DND-41 (cell line): ENCODE measurements around the gene SLC25A53.

Experiments used
- CTCF ChIP-seq: IDR thresholded peaks from 2 replicates; pipeline ENCODE4 v1.5.1; 2012; ENCODE audit warnings: borderline replicate concordance, low read length, moderate library complexity, mild to moderate bottlenecking; ENCODE audit not compliant: poor library complexity, severe bottlenecking; ENCODE audit errors: extremely low read depth
- EZH2 ChIP-seq: IDR thresholded peaks from 3 replicates; pipeline ENCODE4 v1.6.1; 2012; ENCODE audit warnings: borderline replicate concordance, low read depth, mild to moderate bottlenecking, moderate library complexity, low read length, inconsistent platforms; ENCODE audit not compliant: severe bottlenecking

- TF ChIP-seq CTCF (no peak), EZH2 (no peak)
Observed at GRCh38 chrX:104205548-104205947, 48.7 kb upstream of the SLC25A53 start.
